Measurements from ENCODE around the gene F2R. TPM values are rescaled to one million over a fixed set of nuclear protein-coding genes. Genes with fewer than 3 reads are reported as not detected.

F2R gene
- total and polyA plus RNA-seq, 9 of the 15 experiments (the other 6 are each of a cell fraction or from before 2014, with no cell fraction given), result 4.0 to 34.7 (median 15.1) TPM

DNA sequence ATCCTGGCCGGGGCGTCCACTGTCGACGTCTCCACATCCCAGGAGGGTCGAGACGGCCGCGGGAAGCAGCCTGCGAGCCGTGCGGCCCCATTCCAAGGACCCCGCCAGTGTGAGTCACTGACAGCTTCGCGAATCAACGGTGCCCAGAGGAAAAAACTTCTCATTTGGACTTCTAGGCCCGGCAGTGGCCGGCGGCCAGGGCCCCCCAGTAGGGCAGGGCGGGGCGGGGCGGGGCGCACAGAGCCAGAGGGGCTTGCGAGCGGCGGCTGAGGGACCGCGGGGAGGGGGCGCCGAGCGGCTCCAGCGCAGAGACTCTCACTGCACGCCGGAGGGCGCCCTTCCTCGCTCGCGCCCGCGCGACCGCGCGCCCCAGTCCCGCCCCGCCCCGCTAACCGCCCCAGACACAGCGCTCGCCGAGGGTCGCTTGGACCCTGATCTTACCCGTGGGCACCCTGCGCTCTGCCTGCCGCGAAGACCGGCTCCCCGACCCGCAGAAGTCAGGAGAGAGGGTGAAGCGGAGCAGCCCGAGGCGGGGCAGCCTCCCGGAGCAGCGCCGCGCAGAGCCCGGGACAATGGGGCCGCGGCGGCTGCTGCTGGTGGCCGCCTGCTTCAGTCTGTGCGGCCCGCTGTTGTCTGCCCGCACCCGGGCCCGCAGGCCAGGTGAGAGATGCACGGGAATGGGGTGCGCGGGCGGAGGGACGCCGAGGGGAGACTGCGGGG lies at the start of gene F2R (continued):
- TF ChIP-seq, protein P1, sequence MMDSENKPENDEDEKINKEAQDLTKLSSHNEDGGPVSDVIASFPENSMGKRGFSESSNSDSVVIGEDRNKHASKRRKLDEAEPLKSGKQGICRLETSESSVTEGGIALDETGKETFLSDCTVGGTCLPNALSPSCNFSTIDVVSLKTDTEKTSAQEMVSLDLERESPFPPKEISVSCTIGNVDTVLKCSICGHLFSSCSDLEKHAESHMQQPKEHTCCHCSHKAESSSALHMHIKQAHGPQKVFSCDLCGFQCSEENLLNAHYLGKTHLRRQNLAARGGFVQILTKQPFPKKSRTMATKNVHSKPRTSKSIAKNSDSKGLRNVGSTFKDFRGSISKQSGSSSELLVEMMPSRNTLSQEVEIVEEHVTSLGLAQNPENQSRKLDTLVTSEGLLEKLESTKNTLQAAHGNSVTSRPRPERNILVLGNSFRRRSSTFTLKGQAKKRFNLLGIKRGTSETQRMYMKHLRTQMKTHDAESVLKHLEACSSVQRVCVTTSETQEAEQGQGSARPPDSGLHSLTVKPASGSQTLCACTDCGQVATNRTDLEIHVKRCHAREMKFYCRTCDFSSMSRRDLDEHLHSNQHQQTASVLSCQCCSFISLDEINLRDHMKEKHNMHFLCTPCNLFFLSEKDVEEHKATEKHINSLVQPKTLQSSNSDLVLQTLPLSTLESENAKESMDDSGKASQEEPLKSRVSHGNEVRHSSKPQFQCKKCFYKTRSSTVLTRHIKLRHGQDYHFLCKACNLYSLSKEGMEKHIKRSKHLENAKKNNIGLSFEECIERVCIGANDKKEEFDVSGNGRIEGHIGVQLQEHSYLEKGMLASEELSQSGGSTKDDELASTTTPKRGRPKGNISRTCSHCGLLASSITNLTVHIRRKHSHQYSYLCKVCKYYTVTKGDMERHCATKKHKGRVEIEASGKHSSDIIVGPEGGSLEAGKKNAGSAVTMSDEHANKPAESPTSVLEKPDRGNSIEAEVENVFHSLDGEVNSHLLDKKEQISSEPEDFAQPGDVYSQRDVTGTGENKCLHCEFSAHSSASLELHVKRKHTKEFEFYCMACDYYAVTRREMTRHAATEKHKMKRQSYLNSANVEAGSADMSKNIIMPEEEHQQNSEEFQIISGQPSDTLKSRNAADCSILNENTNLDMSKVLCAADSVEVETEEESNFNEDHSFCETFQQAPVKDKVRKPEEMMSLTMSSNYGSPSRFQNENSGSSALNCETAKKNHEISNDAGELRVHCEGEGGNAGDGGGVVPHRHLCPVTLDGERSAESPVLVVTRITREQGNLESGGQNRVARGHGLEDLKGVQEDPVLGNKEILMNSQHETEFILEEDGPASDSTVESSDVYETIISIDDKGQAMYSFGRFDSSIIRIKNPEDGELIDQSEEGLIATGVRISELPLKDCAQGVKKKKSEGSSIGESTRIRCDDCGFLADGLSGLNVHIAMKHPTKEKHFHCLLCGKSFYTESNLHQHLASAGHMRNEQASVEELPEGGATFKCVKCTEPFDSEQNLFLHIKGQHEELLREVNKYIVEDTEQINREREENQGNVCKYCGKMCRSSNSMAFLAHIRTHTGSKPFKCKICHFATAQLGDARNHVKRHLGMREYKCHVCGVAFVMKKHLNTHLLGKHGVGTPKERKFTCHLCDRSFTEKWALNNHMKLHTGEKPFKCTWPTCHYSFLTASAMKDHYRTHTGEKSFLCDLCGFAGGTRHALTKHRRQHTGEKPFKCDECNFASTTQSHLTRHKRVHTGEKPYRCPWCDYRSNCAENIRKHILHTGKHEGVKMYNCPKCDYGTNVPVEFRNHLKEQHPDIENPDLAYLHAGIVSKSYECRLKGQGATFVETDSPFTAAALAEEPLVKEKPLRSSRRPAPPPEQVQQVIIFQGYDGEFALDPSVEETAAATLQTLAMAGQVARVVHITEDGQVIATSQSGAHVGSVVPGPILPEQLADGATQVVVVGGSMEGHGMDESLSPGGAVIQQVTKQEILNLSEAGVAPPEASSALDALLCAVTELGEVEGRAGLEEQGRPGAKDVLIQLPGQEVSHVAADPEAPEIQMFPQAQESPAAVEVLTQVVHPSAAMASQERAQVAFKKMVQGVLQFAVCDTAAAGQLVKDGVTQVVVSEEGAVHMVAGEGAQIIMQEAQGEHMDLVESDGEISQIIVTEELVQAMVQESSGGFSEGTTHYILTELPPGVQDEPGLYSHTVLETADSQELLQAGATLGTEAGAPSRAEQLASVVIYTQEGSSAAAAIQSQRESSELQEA (IDR thresholded peaks at IDR 0.05; ENCODE audit: low read depth), result no peak
- TF ChIP-seq KAT8 (IDR thresholded peaks at IDR 0.05; ENCODE audit: low read depth) (no peak), JUND (IDR thresholded peaks at IDR 0.05; ENCODE audit: borderline replicate concordance, low read depth, low read length) (no peak), JUND (tag; IDR thresholded peaks at IDR 0.05; ENCODE audit: borderline replicate concordance, low read depth, low read length) (no peak), CREBBP (IDR thresholded peaks at IDR 0.05; ENCODE audit: low read depth, low read length) (no peak), BHLHE40 (IDR thresholded peaks at IDR 0.05; ENCODE audit: low read length) (no peak), USF2 (CRISPR knock-in tag; IDR thresholded peaks at IDR 0.05) (no peak)
- TF ChIP-seq, protein P2, sequence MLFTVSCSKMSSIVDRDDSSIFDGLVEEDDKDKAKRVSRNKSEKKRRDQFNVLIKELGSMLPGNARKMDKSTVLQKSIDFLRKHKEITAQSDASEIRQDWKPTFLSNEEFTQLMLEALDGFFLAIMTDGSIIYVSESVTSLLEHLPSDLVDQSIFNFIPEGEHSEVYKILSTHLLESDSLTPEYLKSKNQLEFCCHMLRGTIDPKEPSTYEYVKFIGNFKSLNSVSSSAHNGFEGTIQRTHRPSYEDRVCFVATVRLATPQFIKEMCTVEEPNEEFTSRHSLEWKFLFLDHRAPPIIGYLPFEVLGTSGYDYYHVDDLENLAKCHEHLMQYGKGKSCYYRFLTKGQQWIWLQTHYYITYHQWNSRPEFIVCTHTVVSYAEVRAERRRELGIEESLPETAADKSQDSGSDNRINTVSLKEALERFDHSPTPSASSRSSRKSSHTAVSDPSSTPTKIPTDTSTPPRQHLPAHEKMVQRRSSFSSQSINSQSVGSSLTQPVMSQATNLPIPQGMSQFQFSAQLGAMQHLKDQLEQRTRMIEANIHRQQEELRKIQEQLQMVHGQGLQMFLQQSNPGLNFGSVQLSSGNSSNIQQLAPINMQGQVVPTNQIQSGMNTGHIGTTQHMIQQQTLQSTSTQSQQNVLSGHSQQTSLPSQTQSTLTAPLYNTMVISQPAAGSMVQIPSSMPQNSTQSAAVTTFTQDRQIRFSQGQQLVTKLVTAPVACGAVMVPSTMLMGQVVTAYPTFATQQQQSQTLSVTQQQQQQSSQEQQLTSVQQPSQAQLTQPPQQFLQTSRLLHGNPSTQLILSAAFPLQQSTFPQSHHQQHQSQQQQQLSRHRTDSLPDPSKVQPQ (CRISPR knock-in tag; IDR thresholded peaks at IDR 0.05; ENCODE audit: borderline replicate concordance), result no peak
- TF ChIP-seq, protein P3, sequence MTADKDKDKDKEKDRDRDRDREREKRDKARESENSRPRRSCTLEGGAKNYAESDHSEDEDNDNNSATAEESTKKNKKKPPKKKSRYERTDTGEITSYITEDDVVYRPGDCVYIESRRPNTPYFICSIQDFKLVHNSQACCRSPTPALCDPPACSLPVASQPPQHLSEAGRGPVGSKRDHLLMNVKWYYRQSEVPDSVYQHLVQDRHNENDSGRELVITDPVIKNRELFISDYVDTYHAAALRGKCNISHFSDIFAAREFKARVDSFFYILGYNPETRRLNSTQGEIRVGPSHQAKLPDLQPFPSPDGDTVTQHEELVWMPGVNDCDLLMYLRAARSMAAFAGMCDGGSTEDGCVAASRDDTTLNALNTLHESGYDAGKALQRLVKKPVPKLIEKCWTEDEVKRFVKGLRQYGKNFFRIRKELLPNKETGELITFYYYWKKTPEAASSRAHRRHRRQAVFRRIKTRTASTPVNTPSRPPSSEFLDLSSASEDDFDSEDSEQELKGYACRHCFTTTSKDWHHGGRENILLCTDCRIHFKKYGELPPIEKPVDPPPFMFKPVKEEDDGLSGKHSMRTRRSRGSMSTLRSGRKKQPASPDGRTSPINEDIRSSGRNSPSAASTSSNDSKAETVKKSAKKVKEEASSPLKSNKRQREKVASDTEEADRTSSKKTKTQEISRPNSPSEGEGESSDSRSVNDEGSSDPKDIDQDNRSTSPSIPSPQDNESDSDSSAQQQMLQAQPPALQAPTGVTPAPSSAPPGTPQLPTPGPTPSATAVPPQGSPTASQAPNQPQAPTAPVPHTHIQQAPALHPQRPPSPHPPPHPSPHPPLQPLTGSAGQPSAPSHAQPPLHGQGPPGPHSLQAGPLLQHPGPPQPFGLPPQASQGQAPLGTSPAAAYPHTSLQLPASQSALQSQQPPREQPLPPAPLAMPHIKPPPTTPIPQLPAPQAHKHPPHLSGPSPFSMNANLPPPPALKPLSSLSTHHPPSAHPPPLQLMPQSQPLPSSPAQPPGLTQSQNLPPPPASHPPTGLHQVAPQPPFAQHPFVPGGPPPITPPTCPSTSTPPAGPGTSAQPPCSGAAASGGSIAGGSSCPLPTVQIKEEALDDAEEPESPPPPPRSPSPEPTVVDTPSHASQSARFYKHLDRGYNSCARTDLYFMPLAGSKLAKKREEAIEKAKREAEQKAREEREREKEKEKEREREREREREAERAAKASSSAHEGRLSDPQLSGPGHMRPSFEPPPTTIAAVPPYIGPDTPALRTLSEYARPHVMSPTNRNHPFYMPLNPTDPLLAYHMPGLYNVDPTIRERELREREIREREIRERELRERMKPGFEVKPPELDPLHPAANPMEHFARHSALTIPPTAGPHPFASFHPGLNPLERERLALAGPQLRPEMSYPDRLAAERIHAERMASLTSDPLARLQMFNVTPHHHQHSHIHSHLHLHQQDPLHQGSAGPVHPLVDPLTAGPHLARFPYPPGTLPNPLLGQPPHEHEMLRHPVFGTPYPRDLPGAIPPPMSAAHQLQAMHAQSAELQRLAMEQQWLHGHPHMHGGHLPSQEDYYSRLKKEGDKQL (CRISPR knock-in tag; IDR thresholded peaks at IDR 0.05; ENCODE audit: borderline replicate concordance), result peak; percentile 63; the same call in 1 of the 2 replicates
